AG09319 (cell line): ENCODE data around the gene TNFAIP8L3.

Experiments
- DNase-seq: peaks from one replicate; pipeline ENCODE4 v3.0.0-alpha.2; 2010; ENCODE audit warnings: low read depth; ENCODE audit errors: extremely low read depth
- CTCF ChIP-seq: IDR thresholded peaks from 2 replicates; pipeline ENCODE4 v1.5.1; 2011; ENCODE audit warnings: low read depth, mild to moderate bottlenecking, inconsistent platforms, low read length, moderate library complexity

TNFAIP8L3 gene

GRCh38 chr15:51082246-51082645 lies 12.5 kb downstream of the TNFAIP8L3 start:
- no peak for DNase-seq
- no peak for TF ChIP-seq CTCF

GRCh38 chr15:51080286-51080685 lies 14.4 kb downstream of the TNFAIP8L3 start:
- TF ChIP-seq CTCF, result no peak
- DNase-seq, result no peak

GRCh38 chr15:51079226-51079625 lies 15.5 kb downstream of the TNFAIP8L3 start:
- DNase-seq, result no peak
- TF ChIP-seq CTCF, result no peak

- TF ChIP-seq CTCF, result no peak
- DNase-seq, result no peak
Measured at GRCh38 chr15:51077221-51078153, 17.2 kb downstream of the TNFAIP8L3 start.

- no peak for TF ChIP-seq CTCF
- DNase-seq, result no peak
Measured at GRCh38 chr15:51076524-51077220, 18.0 kb downstream of the TNFAIP8L3 start.

- DNase-seq, result no peak
- TF ChIP-seq CTCF, result no peak
Measured at GRCh38 chr15:51075826-51076523, 18.7 kb downstream of the TNFAIP8L3 start.
